HG03575 (cell line): ENCODE measurements around the gene CXCL16.
"Not testable (repeated sequence)": the region's sequence is repeated elsewhere in the genome, so short reads cannot be mapped to it uniquely, and the experiment has no call there.

Experiments used
- ATAC-seq: cut with Tn5 transposase; IDR thresholded peaks from one replicate; pipeline ENCODE4 v1.9.1; 2021; ENCODE audit not compliant: unreplicated experiment, insufficient number of reproducible peaks, low FRiP score; ENCODE audit errors: extremely low read depth

The CXCL16 gene

GRCh38 chr17:4728124-4728523, 11.6 kb downstream of the CXCL16 start:
- ATAC-seq = no peak

- no peak for ATAC-seq
Observed at GRCh38 chr17:4725646-4726310, 13.9 kb downstream of the CXCL16 start.

GRCh38 chr17:4724650-4725049, 15.1 kb downstream of the CXCL16 start:
- ATAC-seq = no peak

GRCh38 chr17:4722678-4723240, 17.0 kb downstream of the CXCL16 start:
- ATAC-seq = no peak

- no peak for ATAC-seq
Observed at GRCh38 chr17:4721203-4722135, 18.3 kb downstream of the CXCL16 start.

GRCh38 chr17:4720787-4721186, 18.9 kb downstream of the CXCL16 start:
- ATAC-seq = no peak

- ATAC-seq = no peak
Observed at GRCh38 chr17:4719684-4720221, 20.0 kb downstream of the CXCL16 start.

GRCh38 chr17:4719146-4719545, 20.6 kb downstream of the CXCL16 start:
- no peak for ATAC-seq

- ATAC-seq = no peak
Observed at GRCh38 chr17:4718276-4718675, 21.5 kb downstream of the CXCL16 start.

GRCh38 chr17:4717791-4718190, 21.9 kb downstream of the CXCL16 start:
- ATAC-seq = no peak

GRCh38 chr17:4716081-4716480, 23.6 kb downstream of the CXCL16 start:
- ATAC-seq = no peak

- no peak for ATAC-seq
Observed at GRCh38 chr17:4715063-4715744, 24.5 kb downstream of the CXCL16 start.

GRCh38 chr17:4714340-4715062, 25.2 kb downstream of the CXCL16 start:
- ATAC-seq = not testable (repeated sequence)

GRCh38 chr17:4712526-4712925, 27.2 kb downstream of the CXCL16 start:
- no peak for ATAC-seq

GRCh38 chr17:4711661-4712181, 28.0 kb downstream of the CXCL16 start:
- ATAC-seq = no peak

GRCh38 chr17:4710693-4711634, 28.8 kb downstream of the CXCL16 start:
- no peak for ATAC-seq
